Kidney (tissue), 14 donors: ENCODE data around the gene COG2. TPM values are rescaled to one million over a fixed set of nuclear protein-coding genes. Genes with fewer than 3 reads are reported as not detected.

Source experiments
- DNase-seq, 5 donors: peaks; one replicate each; pipeline ENCODE4 v3.0.0-alpha.2; 2013 to 2020
- FAIRE-seq: peaks from 2 replicates; lab custom pipeline; 2012; peaks lifted over from hg19 to GRCh38; lab: Jason Lieb, UNC
- H3K27ac ChIP-seq, 2 donors: one replicate each; pipeline ENCODE4 v1.7.0; 2013; ENCODE audit warnings: low read depth in 2 of 2, low read length in 2 of 2, inconsistent platforms in 1 of 2
- H3K27me3 ChIP-seq: one replicate; pipeline ENCODE4 v1.7.1; 2013; ENCODE audit warnings: low read length, inconsistent platforms; ENCODE audit not compliant: control insufficient read depth, insufficient read depth
- H3K36me3 ChIP-seq, 3 donors: one replicate each; pipeline versions ENCODE4 v1.7.0 to v1.7.1; 2013; ENCODE audit warnings: low read length in 3 of 3, control low read depth in 1 of 3, inconsistent platforms in 1 of 3; ENCODE audit not compliant: insufficient read depth in 3 of 3, control insufficient read depth in 2 of 3
- H3K4me1 ChIP-seq, 3 donors: one replicate each; pipeline versions ENCODE4 v1.7.0 to v1.7.1; 2013; ENCODE audit warnings: low read length in 3 of 3, inconsistent platforms in 1 of 3, low read depth in 1 of 3; ENCODE audit not compliant: control insufficient read depth in 2 of 3, insufficient read depth in 2 of 3
- H3K4me3 ChIP-seq, 3 donors: one replicate each; pipeline versions ENCODE4 v1.7.0 to v1.8.1; 2013; ENCODE audit warnings: low read length in 3 of 3, control low read depth in 1 of 3, inconsistent platforms in 1 of 3
- H3K9ac ChIP-seq, 3 donors: one replicate each; pipeline versions ENCODE4 v1.7.0 to v1.7.1; 2013; ENCODE audit warnings: low read length in 3 of 3, control low read depth in 1 of 3, inconsistent platforms in 1 of 3
- H3K9me3 ChIP-seq, 3 donors: one replicate each; pipeline versions ENCODE4 v1.7.0 to v1.7.1; 2013; ENCODE audit warnings: low read length in 3 of 3, control low read depth in 1 of 3, inconsistent platforms in 1 of 3; ENCODE audit not compliant: control insufficient read depth in 2 of 3, insufficient read depth in 1 of 3
- intact Hi-C: fragments of 100-400 bp; cut with DNase I; formaldehyde crosslinking; loops from one replicate; pipeline ENCODE4 v1.11.1; 2022
- polyA plus RNA-seq: library from polyadenylated mRNA; stranded (reverse); fragments of 350-450 nt; fragmentation: Illumina TruSeq; extraction: RNeasy Lipid Tissue Mini Kit (QIAGEN cat#74804); gene quantifications from one replicate; pipeline ENCODE4 v1.2.3, GENCODE V29; 2014; ENCODE audit warnings: low read depth, low replicate concordance; ENCODE audit not compliant: insufficient read depth
- total RNA-seq: library from RNA; stranded (reverse); fragmentation: NEBNext Ultra II Directional; extraction: Animal tissue kit (Norgen Biotek cat#: 25700); gene quantifications from one replicate; pipeline ENCODE4 v1.2.1, GENCODE V29; 2021
- TF ChIP-seq, protein P1 (sequence below): IDR thresholded peaks from 3 replicates; pipeline ENCODE4 v1.5.1; 2012; ENCODE audit warnings: mild to moderate bottlenecking, moderate library complexity, borderline replicate concordance; ENCODE audit not compliant: insufficient read depth; ENCODE audit errors: extremely low read depth
- donor health status: control.
- donor health status: control.
- donor health status: control.
- donor health status: control.
- donor health status: control.
- donor health status: DM: yes; HTN: yes; CAD: no.
- donor health status: Normal renal cell carcinoma (clear cell type).

The COG2 gene
- total and polyA plus RNA-seq, 2 donors from 2014 or later: 17.9 to 30.7 TPM

- H3K9me3 ChIP-seq: no peaks in the 10 kb centered on the region
- intact Hi-C loops: no loop called here
- H3K27me3 ChIP-seq: no peaks in the 10 kb centered on the region
- TF ChIP-seq, protein P1, sequence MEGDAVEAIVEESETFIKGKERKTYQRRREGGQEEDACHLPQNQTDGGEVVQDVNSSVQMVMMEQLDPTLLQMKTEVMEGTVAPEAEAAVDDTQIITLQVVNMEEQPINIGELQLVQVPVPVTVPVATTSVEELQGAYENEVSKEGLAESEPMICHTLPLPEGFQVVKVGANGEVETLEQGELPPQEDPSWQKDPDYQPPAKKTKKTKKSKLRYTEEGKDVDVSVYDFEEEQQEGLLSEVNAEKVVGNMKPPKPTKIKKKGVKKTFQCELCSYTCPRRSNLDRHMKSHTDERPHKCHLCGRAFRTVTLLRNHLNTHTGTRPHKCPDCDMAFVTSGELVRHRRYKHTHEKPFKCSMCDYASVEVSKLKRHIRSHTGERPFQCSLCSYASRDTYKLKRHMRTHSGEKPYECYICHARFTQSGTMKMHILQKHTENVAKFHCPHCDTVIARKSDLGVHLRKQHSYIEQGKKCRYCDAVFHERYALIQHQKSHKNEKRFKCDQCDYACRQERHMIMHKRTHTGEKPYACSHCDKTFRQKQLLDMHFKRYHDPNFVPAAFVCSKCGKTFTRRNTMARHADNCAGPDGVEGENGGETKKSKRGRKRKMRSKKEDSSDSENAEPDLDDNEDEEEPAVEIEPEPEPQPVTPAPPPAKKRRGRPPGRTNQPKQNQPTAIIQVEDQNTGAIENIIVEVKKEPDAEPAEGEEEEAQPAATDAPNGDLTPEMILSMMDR: no peak
- H3K36me3 ChIP-seq: no peaks in the 10 kb centered on the region
- no peaks in the 10 kb centered on the region for H3K4me1 ChIP-seq
- no peak for FAIRE-seq
- H3K4me3 ChIP-seq: no peak overlapping the region
- H3K27ac ChIP-seq: no peak overlapping the region
- DNase-seq: peak in 4 of 5 donors; percentile 61 to 76 (median 68)
- H3K9ac ChIP-seq: no peak overlapping the region
Measured at GRCh38 chr1:230702934-230703678, 60.8 kb downstream of the COG2 start.

GRCh38 chr1:230703679-230704385 lies 61.6 kb downstream of the COG2 start:
- no peaks in the 10 kb centered on the region for H3K4me1 ChIP-seq
- no peaks in the 10 kb centered on the region for H3K9me3 ChIP-seq
- no peak overlapping the region for H3K27ac ChIP-seq
- H3K36me3 ChIP-seq: no peaks in the 10 kb centered on the region
- intact Hi-C loops: no loop called here
- no peak for FAIRE-seq
- H3K4me3 ChIP-seq: no peak overlapping the region
- TF ChIP-seq, protein P1: no peak
- no peak overlapping the region for H3K9ac ChIP-seq
- H3K27me3 ChIP-seq: no peaks in the 10 kb centered on the region
- DNase-seq: no peak

- Histone ChIP-seq H3K9ac (no peak overlapping the region), H3K27me3 (no peaks in the 10 kb centered on the region), H3K4me1 (no peaks in the 10 kb centered on the region), H3K4me3 (no peak overlapping the region), H3K27ac (no peak overlapping the region), H3K9me3 (no peaks in the 10 kb centered on the region), H3K36me3 (no peaks in the 10 kb centered on the region)
- TF ChIP-seq, protein P1: no peak
- intact Hi-C loops: no loop called here
- no peak for DNase-seq
- FAIRE-seq: no peak
Measured at GRCh38 chr1:230704830-230705229, 62.5 kb downstream of the COG2 start.
